ENCODE results near the gene PF4V1. TPM values are rescaled to one million over a fixed set of nuclear protein-coding genes. Genes with fewer than 3 reads are reported as not detected.

PF4V1 gene
- total and polyA plus RNA-seq, 2 donors (not counting 1 experiment from before 2014, with no cell fraction given), result not detected

DNA sequence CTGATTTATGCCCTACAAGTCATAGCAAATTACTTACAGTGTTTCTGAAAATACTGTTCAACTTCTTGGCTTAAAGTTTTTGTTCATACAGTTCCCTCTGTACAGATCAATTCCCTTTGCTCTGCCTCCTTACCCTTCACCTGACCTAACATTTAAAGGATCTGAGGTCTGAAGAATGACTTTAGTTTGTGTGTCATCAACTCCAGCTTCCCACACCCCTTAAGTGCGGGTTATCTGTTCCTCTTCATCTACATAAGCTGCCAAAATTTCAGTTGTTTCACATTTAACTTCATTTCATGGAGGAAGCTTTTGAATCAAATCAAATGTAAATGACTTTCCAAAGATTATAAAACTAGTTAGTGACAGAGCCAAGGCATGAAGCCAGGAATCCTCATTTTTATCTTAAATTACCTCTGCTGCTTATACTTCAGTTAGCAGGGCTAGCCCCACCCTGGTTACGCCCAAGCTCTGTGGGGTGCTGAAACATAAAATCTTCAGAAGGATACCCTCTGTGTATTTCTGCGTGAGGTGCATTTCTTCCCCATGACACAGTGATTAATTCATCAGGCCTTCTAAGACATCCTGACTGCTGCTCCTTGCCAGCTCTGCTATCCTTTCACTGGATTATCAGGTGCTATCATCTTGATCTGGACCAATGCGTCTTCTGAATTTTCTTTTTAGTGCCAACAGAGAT is 32.6 kb downstream of the PF4V1 start:
- no peaks in the 10 kb centered on the region for H3K4me1 Mint-ChIP-seq
- H3K27ac Mint-ChIP-seq, result no peak overlapping the region
- Histone ChIP-seq H3K36me3 (replicated peaks in 1 of 2; ENCODE audit: control extremely low read depth in 1 of 2, control insufficient read depth in 1 of 2, extremely low read depth in 1 of 2, insufficient read depth in 2 of 2, low read length in 1 of 2) (no peaks in the 10 kb centered on the region), H3K4me3 (ENCODE audit: control extremely low read depth in 1 of 5, extremely low read depth in 1 of 5, insufficient read depth in 1 of 5, low read depth in 2 of 5, low read length in 4 of 5) (no peak overlapping the region), H3K27ac (ENCODE audit: low read length in 2 of 2) (no peak overlapping the region), H3K9me3 (ENCODE audit: control extremely low read depth in 1 of 3, control insufficient read depth in 2 of 3, insufficient read depth in 1 of 3, low read length in 2 of 3) (no peaks in the 10 kb centered on the region), H2AFZ (ENCODE audit: insufficient read depth, low read depth, low read length, poor library complexity, severe bottlenecking) (no peak overlapping the region), H3K4me1 (ENCODE audit: control insufficient read depth in 2 of 2, insufficient read depth in 2 of 2, low read length in 2 of 2) (no peaks in the 10 kb centered on the region), H3K79me2 (ENCODE audit: control insufficient read depth, insufficient read depth, low read length) (no peaks in the 10 kb centered on the region), H3K9ac (ENCODE audit: low read length) (no peak overlapping the region), H3K4me2 (replicated peaks; ENCODE audit: low read depth, low read length, poor library complexity, severe bottlenecking) (no peak overlapping the region), H3K27me3 (replicated peaks in 1 of 4; ENCODE audit: control extremely low read depth in 1 of 4, control insufficient read depth in 3 of 4, insufficient read depth in 4 of 4, low read length in 3 of 4) (no peaks in the 10 kb centered on the region), H4K20me1 (ENCODE audit: control insufficient read depth, insufficient read depth, low read length, poor library complexity, severe bottlenecking) (no peaks in the 10 kb centered on the region)
- H3K27me3 Mint-ChIP-seq, result peaks cover 11% of the 10 kb centered on the region
- TF ChIP-seq EZH2 (IDR thresholded peaks at IDR 0.05; ENCODE audit: borderline replicate concordance, insufficient read depth, low read depth, low read length, poor library complexity, severe bottlenecking), result no peak
- TF ChIP-seq, protein P1, sequence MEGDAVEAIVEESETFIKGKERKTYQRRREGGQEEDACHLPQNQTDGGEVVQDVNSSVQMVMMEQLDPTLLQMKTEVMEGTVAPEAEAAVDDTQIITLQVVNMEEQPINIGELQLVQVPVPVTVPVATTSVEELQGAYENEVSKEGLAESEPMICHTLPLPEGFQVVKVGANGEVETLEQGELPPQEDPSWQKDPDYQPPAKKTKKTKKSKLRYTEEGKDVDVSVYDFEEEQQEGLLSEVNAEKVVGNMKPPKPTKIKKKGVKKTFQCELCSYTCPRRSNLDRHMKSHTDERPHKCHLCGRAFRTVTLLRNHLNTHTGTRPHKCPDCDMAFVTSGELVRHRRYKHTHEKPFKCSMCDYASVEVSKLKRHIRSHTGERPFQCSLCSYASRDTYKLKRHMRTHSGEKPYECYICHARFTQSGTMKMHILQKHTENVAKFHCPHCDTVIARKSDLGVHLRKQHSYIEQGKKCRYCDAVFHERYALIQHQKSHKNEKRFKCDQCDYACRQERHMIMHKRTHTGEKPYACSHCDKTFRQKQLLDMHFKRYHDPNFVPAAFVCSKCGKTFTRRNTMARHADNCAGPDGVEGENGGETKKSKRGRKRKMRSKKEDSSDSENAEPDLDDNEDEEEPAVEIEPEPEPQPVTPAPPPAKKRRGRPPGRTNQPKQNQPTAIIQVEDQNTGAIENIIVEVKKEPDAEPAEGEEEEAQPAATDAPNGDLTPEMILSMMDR (IDR thresholded peaks at IDR 0.05), result no peak
- no peak overlapping the region for H3K4me3 Mint-ChIP-seq
- 100% methylated on average over 2 of the region's 4 CpGs for WGBS (ENCODE audit: insufficient coverage)
- H3K9me3 Mint-ChIP-seq (ENCODE audit: insufficient read depth), result no peaks in the 10 kb centered on the region
- intact Hi-C loops (cut with micrococcal nuclease), result no loop called here
- no peak for DNase-seq
- no peak for ATAC-seq (ENCODE audit: low read depth)
- ChIA-PET CTCF (no interaction called here), POLR2A (no interaction called here)

DNA sequence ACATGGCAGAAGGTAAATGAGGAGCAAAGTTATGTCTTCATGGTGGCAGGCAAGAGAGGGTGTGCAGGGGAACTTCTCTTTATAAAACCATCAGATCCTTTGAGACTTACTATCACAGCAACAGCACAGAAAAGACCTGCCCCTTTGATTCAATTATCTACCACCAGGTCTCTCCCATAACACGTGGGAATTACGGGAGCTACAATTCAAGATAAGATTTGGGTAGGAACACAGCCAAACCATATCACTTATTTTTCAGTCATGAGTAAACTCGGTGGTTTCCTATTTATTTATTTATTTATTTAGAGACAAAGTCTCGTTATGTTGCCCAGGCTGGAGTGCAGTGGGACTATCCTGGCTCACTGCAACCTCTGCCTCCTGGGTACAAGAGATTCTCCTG is 38.2 kb downstream of the PF4V1 start:
- Histone ChIP-seq H2AFZ (ENCODE audit: insufficient read depth, low read depth, low read length, poor library complexity, severe bottlenecking) (no peak overlapping the region), H3K9ac (ENCODE audit: low read length) (no peak overlapping the region), H3K4me2 (replicated peaks; ENCODE audit: low read depth, low read length, poor library complexity, severe bottlenecking) (no peak overlapping the region), H3K27ac (ENCODE audit: low read length in 2 of 2) (no peak overlapping the region), H3K4me3 (ENCODE audit: control extremely low read depth in 1 of 5, extremely low read depth in 1 of 5, insufficient read depth in 1 of 5, low read depth in 2 of 5, low read length in 4 of 5) (no peak overlapping the region), H3K4me1 (ENCODE audit: control insufficient read depth in 2 of 2, insufficient read depth in 2 of 2, low read length in 2 of 2) (no peaks in the 10 kb centered on the region), H3K79me2 (ENCODE audit: control insufficient read depth, insufficient read depth, low read length) (no peaks in the 10 kb centered on the region), H3K9me3 (ENCODE audit: control extremely low read depth in 1 of 3, control insufficient read depth in 2 of 3, insufficient read depth in 1 of 3, low read length in 2 of 3) (no peaks in the 10 kb centered on the region), H4K20me1 (ENCODE audit: control insufficient read depth, insufficient read depth, low read length, poor library complexity, severe bottlenecking) (no peaks in the 10 kb centered on the region), H3K36me3 (replicated peaks in 1 of 2; ENCODE audit: control extremely low read depth in 1 of 2, control insufficient read depth in 1 of 2, extremely low read depth in 1 of 2, insufficient read depth in 2 of 2, low read length in 1 of 2) (no peaks in the 10 kb centered on the region), H3K27me3 (replicated peaks in 1 of 4; ENCODE audit: control extremely low read depth in 1 of 4, control insufficient read depth in 3 of 4, insufficient read depth in 4 of 4, low read length in 3 of 4) (no peaks in the 10 kb centered on the region)
- DNase-seq, result no peak
- no peak for ATAC-seq (ENCODE audit: low read depth)
- intact Hi-C loops (cut with micrococcal nuclease), result no loop called here
- CTCF ChIA-PET, result no interaction called here
- no peaks in the 10 kb centered on the region for H3K4me1 Mint-ChIP-seq
- POLR2A ChIA-PET, result no interaction called here
- no peak for TF ChIP-seq EZH2 (IDR thresholded peaks at IDR 0.05; ENCODE audit: borderline replicate concordance, insufficient read depth, low read depth, low read length, poor library complexity, severe bottlenecking)
- TF ChIP-seq, protein P1 (IDR thresholded peaks at IDR 0.05), result no peak
- no CpG with 5 or more reads among the region's 4 CpGs for WGBS (ENCODE audit: insufficient coverage)
- peaks cover under 1% of the 10 kb centered on the region for H3K27me3 Mint-ChIP-seq
- no peak overlapping the region for H3K27ac Mint-ChIP-seq
- no peaks in the 10 kb centered on the region for H3K9me3 Mint-ChIP-seq (ENCODE audit: insufficient read depth)
- no peak overlapping the region for H3K4me3 Mint-ChIP-seq

Measured in B cell (primary cell).